Measurements from ENCODE around the gene POM121L12. TPM values are rescaled to one million over a fixed set of nuclear protein-coding genes. Genes with fewer than 3 reads are reported as not detected.

POM121L12 gene
- not detected in 2 replicates for total RNA-seq

GRCh38 chr7:53035499-53036412 is at the start of gene POM121L12:
TSS of gene POM121L12 (plus strand) at chr7:53035633. CDS start at chr7:53035672, 39 bp downstream.

Data from smooth muscle cell of trachea (primary cell).